ENCODE results near the gene BEND6. TPM values are rescaled to one million over a fixed set of nuclear protein-coding genes. Genes with fewer than 3 reads are reported as not detected.

BEND6 gene
- total and polyA plus RNA-seq, 10 donors = 0.26 to 1.0 (median 0.52) TPM; not detected in 1

GRCh38 chr6:56959938-56960337 is 5.0 kb downstream of the BEND6 start:
- Histone ChIP-seq H3K27ac (no peak overlapping the region), H3K4me3 (no peak overlapping the region), H3K9me3 (no peaks in the 10 kb centered on the region), H3K36me3 (no peaks in the 10 kb centered on the region), H3K27me3 (replicated peaks in 1 of 7) (peaks cover 0 to 36% (median 11%) of the 10 kb centered on the region in 7 donors), H3K4me1 (peaks cover 4 to 15% (median 11%) of the 10 kb centered on the region in 6 donors)
- 87 to 95% (median 90%) methylated on average over 4 of the region's 4 CpGs for WGBS, 5 donors
- no peak for TF ChIP-seq POLR2A (IDR thresholded peaks at IDR 0.05)
- TF ChIP-seq POLR2AphosphoS5 (IDR thresholded peaks at IDR 0.05) = no peak
- no peak for TF ChIP-seq CTCF (IDR thresholded peaks at IDR 0.05 in 8 of 11, conservative IDR thresholded peaks at IDR 0.05 in 3 of 11)
- intact Hi-C loops (cut with DNase I; ENCODE audit: low total_unique reads) = no loop called here
- no peak for DNase-seq

GRCh38 chr6:56961151-56961550 is 6.2 kb downstream of the BEND6 start:
- intact Hi-C loops (cut with DNase I; ENCODE audit: low total_unique reads) = no loop called here
- no peak for DNase-seq
- no peaks in the 10 kb centered on the region for H3K9me3 ChIP-seq
- H3K36me3 ChIP-seq = no peaks in the 10 kb centered on the region
- H3K4me1 ChIP-seq = peaks cover 0 to 4% (median under 1%) of the 10 kb centered on the region in 6 donors
- H3K27me3 ChIP-seq (replicated peaks in 1 of 7) = peaks cover 0 to 24% (median 0%) of the 10 kb centered on the region in 7 donors
- TF ChIP-seq CTCF (IDR thresholded peaks at IDR 0.05 in 8 of 11, conservative IDR thresholded peaks at IDR 0.05 in 3 of 11) (no peak), POLR2AphosphoS5 (IDR thresholded peaks at IDR 0.05) (no peak), POLR2A (IDR thresholded peaks at IDR 0.05) (no peak)
- no peak overlapping the region for H3K27ac ChIP-seq
- WGBS, 5 donors = 45 to 77% (median 65%) methylated on average over 2 of the region's 2 CpGs
- no peak overlapping the region for H3K4me3 ChIP-seq

- intact Hi-C loops (cut with DNase I; ENCODE audit: low total_unique reads) = no loop called here
- Histone ChIP-seq H3K4me3 (no peak overlapping the region), H3K9me3 (no peaks in the 10 kb centered on the region), H3K27ac (no peak overlapping the region), H3K27me3 (replicated peaks in 1 of 7) (peaks cover 0 to 11% (median 0%) of the 10 kb centered on the region in 7 donors), H3K4me1 (no peaks in the 10 kb centered on the region), H3K36me3 (no peaks in the 10 kb centered on the region)
- WGBS, 5 donors = 92 to 97% (median 94%) methylated on average over 2 of the region's 2 CpGs
- DNase-seq = no peak
- no peak for TF ChIP-seq POLR2A (IDR thresholded peaks at IDR 0.05)
- no peak for TF ChIP-seq POLR2AphosphoS5 (IDR thresholded peaks at IDR 0.05)
- TF ChIP-seq CTCF (IDR thresholded peaks at IDR 0.05 in 8 of 11, conservative IDR thresholded peaks at IDR 0.05 in 3 of 11) = no peak
These were observed 7.5 kb downstream of the BEND6 start for GRCh38 chr6:56962441-56962840.

GRCh38 chr6:56963043-56963442 is 8.1 kb downstream of the BEND6 start:
- Histone ChIP-seq H3K27ac (no peak overlapping the region), H3K36me3 (no peaks in the 10 kb centered on the region), H3K9me3 (no peaks in the 10 kb centered on the region), H3K4me3 (no peak overlapping the region), H3K27me3 (replicated peaks in 1 of 7) (peaks cover 0 to 10% (median 0%) of the 10 kb centered on the region in 7 donors), H3K4me1 (no peaks in the 10 kb centered on the region)
- intact Hi-C loops (cut with DNase I; ENCODE audit: low total_unique reads) = no loop called here
- TF ChIP-seq POLR2AphosphoS5 (IDR thresholded peaks at IDR 0.05) (no peak), POLR2A (IDR thresholded peaks at IDR 0.05) (no peak), CTCF (IDR thresholded peaks at IDR 0.05 in 8 of 11, conservative IDR thresholded peaks at IDR 0.05 in 3 of 11) (no peak)
- WGBS, 5 donors = 80 to 94% (median 89%) methylated on average over 3 of the region's 3 CpGs
- no peak for DNase-seq
